WTC11 (cell line): Measurements from ENCODE around the gene MIPOL1. TPM values are rescaled to one million over a fixed set of nuclear protein-coding genes. Genes with fewer than 3 reads are reported as not detected.

Experiments used
- ATAC-seq: fragments of 200-7000 bp; cut with Tn5 transposase; 2 replicates; pipeline ENCODE4 v1.10.0; 2021; ENCODE audit warnings: mild to moderate bottlenecking, moderate library complexity
- CTCF ChIA-PET: fragments of 300-600 bp; sonication (Branson Sonifier 250); formaldehyde crosslinking; loops from one replicate; lab custom pipeline; 2021; ENCODE audit warnings: antibody characterized with exemption; lab: Charles Lee
- POLR2A ChIA-PET: fragments of 350-600 bp; sonication (Branson Sonifier 250); formaldehyde crosslinking; loops from one replicate; lab custom pipeline; 2021; ENCODE audit warnings: antibody characterized with exemption; lab: Charles Lee
- DNase-seq: peaks from one replicate; pipeline ENCODE4 v3.0.0; 2021; ENCODE audit warnings: low spot score
- H3K27ac Mint-ChIP-seq: 2 replicates; pipeline ENCODE4 v1.8.0; 2021; ENCODE audit warnings: mixed read lengths
- H3K27me3 Mint-ChIP-seq: 2 replicates; pipeline ENCODE4 v1.8.0; 2021; ENCODE audit warnings: low read depth, mild to moderate bottlenecking, moderate library complexity, mixed read lengths
- H3K36me3 Mint-ChIP-seq: 2 replicates; pipeline ENCODE4 v1.8.0; 2021; ENCODE audit warnings: mixed read lengths
- H3K4me1 Mint-ChIP-seq: 2 replicates; pipeline ENCODE4 v1.8.0; 2022; ENCODE audit warnings: mixed read lengths
- H3K4me3 Mint-ChIP-seq: 2 replicates; pipeline ENCODE4 v1.8.0; 2021; ENCODE audit warnings: mild to moderate bottlenecking, moderate library complexity, mixed read lengths
- H3K9me3 Mint-ChIP-seq: 2 replicates; pipeline ENCODE4 v1.8.0; 2021; ENCODE audit warnings: mixed read lengths
- CDX4 ChIP-seq: fragments of 250-450 bp; sonication (Bioruptor Pico); IDR thresholded peaks from 2 replicates; pipeline ENCODE4 v1.9.0; 2021; ENCODE audit warnings: moderate library complexity, mild to moderate bottlenecking, inconsistent platforms, borderline replicate concordance
- CREB1 ChIP-seq: sonication (generic); formaldehyde crosslinking; IDR thresholded peaks from 2 replicates; pipeline ENCODE4 v1.8.0; 2023; ENCODE audit warnings: mild to moderate bottlenecking, missing genetic modification reagents
- EMX1 ChIP-seq: fragments of 250-450 bp; sonication (Bioruptor Pico); IDR thresholded peaks from 2 replicates; pipeline ENCODE4 v1.8.0; 2021; ENCODE audit warnings: mild to moderate bottlenecking
- HMGA2 ChIP-seq: fragments of 250-450 bp; sonication (Bioruptor Pico); IDR thresholded peaks from 2 replicates; pipeline ENCODE4 v1.4.0; 2021; ENCODE audit warnings: mild to moderate bottlenecking, moderate library complexity
- HMGXB4 ChIP-seq: sonication (generic); formaldehyde crosslinking; IDR thresholded peaks from 2 replicates; pipeline ENCODE4 v1.8.1; 2023; ENCODE audit warnings: mild to moderate bottlenecking, moderate library complexity, missing genetic modification reagents
- JAZF1 ChIP-seq: fragments of 250-450 bp; sonication (Bioruptor Pico); IDR thresholded peaks from 2 replicates; pipeline ENCODE4 v1.9.0; 2021; ENCODE audit warnings: moderate library complexity, mild to moderate bottlenecking, inconsistent platforms
- JUN ChIP-seq: sonication (generic); formaldehyde crosslinking; IDR thresholded peaks from 2 replicates; pipeline ENCODE4 v1.8.0; 2023; ENCODE audit warnings: mild to moderate bottlenecking, missing genetic modification reagents
- KAT7 ChIP-seq: sonication (generic); formaldehyde crosslinking; IDR thresholded peaks from 2 replicates; pipeline ENCODE4 v1.8.1; 2023; ENCODE audit warnings: missing genetic modification reagents, mild to moderate bottlenecking, borderline replicate concordance
- MLX ChIP-seq: sonication (generic); formaldehyde crosslinking; IDR thresholded peaks from 2 replicates; pipeline ENCODE4 v1.8.1; 2023; ENCODE audit warnings: mild to moderate bottlenecking, missing genetic modification reagents, moderate library complexity
- MYBL2 ChIP-seq: sonication (generic); formaldehyde crosslinking; IDR thresholded peaks from 2 replicates; pipeline ENCODE4 v1.8.1; 2023; ENCODE audit warnings: mild to moderate bottlenecking, moderate library complexity, missing genetic modification reagents
- PRRX2 ChIP-seq: fragments of 250-450 bp; sonication (Bioruptor Pico); IDR thresholded peaks from 2 replicates; pipeline ENCODE4 v1.8.0; 2021; ENCODE audit warnings: mild to moderate bottlenecking
- RELA ChIP-seq: sonication (generic); formaldehyde crosslinking; IDR thresholded peaks from 2 replicates; pipeline ENCODE4 v1.8.1; 2022; ENCODE audit warnings: missing genetic modification reagents, mild to moderate bottlenecking, borderline replicate concordance
- SMAD4 ChIP-seq: sonication (generic); formaldehyde crosslinking; IDR thresholded peaks from 2 replicates; pipeline ENCODE4 v1.8.0; 2022; ENCODE audit warnings: mild to moderate bottlenecking, missing genetic modification reagents
- ZBTB21 ChIP-seq: sonication (generic); formaldehyde crosslinking; IDR thresholded peaks from 2 replicates; pipeline ENCODE4 v1.8.1; 2023; ENCODE audit warnings: mild to moderate bottlenecking, missing genetic modification reagents, borderline replicate concordance
- ZNF263 ChIP-seq: sonication (generic); formaldehyde crosslinking; IDR thresholded peaks from 2 replicates; pipeline ENCODE4 v1.8.1; 2022; ENCODE audit warnings: low read depth, mild to moderate bottlenecking, moderate library complexity, missing genetic modification reagents
- total RNA-seq: library from RNA; stranded (reverse); gene quantifications from 3 replicates; pipeline ENCODE4 v1.2.3, GENCODE V29; 2021
- TF ChIP-seq, protein P1 (sequence below): fragments of 200-600 bp; IDR thresholded peaks from 2 replicates; pipeline ENCODE4 v1.8.0; 2022; ENCODE audit warnings: antibody characterized with exemption
- TF ChIP-seq, protein P2 (sequence below): sonication (generic); formaldehyde crosslinking; IDR thresholded peaks from 2 replicates; pipeline ENCODE4 v1.8.0; 2022; ENCODE audit warnings: mild to moderate bottlenecking, missing genetic modification reagents

The MIPOL1 gene
- total RNA-seq, 1 experiment from 2014 or later = 13.1 TPM

DNA sequence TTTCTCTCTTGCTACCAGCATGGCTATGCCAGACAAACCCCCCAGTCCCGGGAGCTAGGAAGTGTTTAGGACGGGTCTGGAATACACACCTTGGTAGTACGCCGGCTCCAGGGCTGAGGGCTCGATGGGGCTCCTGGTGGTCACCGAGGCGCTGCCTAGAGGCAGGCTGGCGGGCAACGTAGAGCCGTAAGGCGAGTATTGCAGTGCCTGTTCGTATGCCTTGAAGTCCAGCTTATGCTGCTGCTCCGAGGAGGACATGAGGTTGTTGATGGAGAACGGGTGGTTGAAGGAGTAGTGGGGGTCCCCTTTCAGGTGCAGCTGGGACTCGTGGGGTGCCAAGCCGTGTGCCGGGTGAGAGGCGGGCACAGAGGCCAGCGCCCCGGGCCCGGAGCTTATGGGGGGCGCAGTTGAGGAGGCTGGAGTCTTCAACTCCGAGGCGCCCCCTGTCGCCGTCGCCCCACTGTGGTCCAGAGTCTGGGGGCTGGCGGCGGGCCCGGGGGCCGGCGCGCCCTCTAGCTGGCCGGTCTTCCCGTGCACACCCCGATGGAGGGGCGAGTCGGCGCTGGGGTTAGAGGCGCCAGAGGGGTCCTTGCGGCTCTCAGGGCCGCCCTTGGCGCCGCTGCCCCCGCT, 393.7 kb downstream of the MIPOL1 start:
- POLR2A ChIA-PET = no interaction called here
- Mint-ChIP-seq H3K9me3 (no peaks in the 10 kb centered on the region), H3K4me1 (peaks cover 58% of the 10 kb centered on the region), H3K36me3 (no peaks in the 10 kb centered on the region), H3K27ac (no peak overlapping the region), H3K4me3 (peak overlapping the region; percentile 64), H3K27me3 (peaks cover 95% of the 10 kb centered on the region)
- CTCF ChIA-PET = interaction anchor here (0.6 to 1.9 kb wide), 32 partner anchors 9 to 1069 kb away, joined by 3 to 14 read pairs (median 4); no protein-coding TSS in a partner anchor
- no peak for TF ChIP-seq KAT7 (CRISPR knock-in tag)
- no peak for TF ChIP-seq EMX1 (CRISPR knock-in tag)
- TF ChIP-seq HMGXB4 = no peak
- TF ChIP-seq SMAD4 (CRISPR knock-in tag) = no peak
- TF ChIP-seq ZBTB21 (CRISPR knock-in tag) = no peak
- TF ChIP-seq CDX4 (CRISPR knock-in tag) = no peak
- TF ChIP-seq, protein P1, sequence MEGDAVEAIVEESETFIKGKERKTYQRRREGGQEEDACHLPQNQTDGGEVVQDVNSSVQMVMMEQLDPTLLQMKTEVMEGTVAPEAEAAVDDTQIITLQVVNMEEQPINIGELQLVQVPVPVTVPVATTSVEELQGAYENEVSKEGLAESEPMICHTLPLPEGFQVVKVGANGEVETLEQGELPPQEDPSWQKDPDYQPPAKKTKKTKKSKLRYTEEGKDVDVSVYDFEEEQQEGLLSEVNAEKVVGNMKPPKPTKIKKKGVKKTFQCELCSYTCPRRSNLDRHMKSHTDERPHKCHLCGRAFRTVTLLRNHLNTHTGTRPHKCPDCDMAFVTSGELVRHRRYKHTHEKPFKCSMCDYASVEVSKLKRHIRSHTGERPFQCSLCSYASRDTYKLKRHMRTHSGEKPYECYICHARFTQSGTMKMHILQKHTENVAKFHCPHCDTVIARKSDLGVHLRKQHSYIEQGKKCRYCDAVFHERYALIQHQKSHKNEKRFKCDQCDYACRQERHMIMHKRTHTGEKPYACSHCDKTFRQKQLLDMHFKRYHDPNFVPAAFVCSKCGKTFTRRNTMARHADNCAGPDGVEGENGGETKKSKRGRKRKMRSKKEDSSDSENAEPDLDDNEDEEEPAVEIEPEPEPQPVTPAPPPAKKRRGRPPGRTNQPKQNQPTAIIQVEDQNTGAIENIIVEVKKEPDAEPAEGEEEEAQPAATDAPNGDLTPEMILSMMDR = no peak; the same call in 1 of the 2 replicates
- TF ChIP-seq JUN (CRISPR knock-in tag) = no peak
- no peak for TF ChIP-seq HMGA2 (CRISPR knock-in tag)
- TF ChIP-seq CREB1 = no peak
- TF ChIP-seq RELA (CRISPR knock-in tag) = no peak
- TF ChIP-seq ZNF263 (CRISPR knock-in tag) = no peak
- no peak for TF ChIP-seq JAZF1 (CRISPR knock-in tag)
- TF ChIP-seq, protein P2, sequence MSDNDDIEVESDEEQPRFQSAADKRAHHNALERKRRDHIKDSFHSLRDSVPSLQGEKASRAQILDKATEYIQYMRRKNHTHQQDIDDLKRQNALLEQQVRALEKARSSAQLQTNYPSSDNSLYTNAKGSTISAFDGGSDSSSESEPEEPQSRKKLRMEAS (CRISPR knock-in tag) = no peak
- TF ChIP-seq MYBL2 = no peak
- ATAC-seq (peak; percentile 62), DNase-seq (peak; percentile 82)

GRCh38 chr14:37591941-37592481, 394.3 kb downstream of the MIPOL1 start:
- Mint-ChIP-seq H3K27me3 (peaks cover 95% of the 10 kb centered on the region), H3K4me1 (peaks cover 57% of the 10 kb centered on the region), H3K27ac (no peak overlapping the region)
- TF ChIP-seq PRRX2 (no peak), MLX (0 out of 2 replicates have a peak, but pooled peaks have one; percentile 65)
- TF ChIP-seq, all 79 proteins: peak for 1
- Mint-ChIP-seq H3K4me3 (peak overlapping the region; percentile 65), H3K9me3 (no peaks in the 10 kb centered on the region), H3K36me3 (no peaks in the 10 kb centered on the region)
- no peak for ATAC-seq
- ChIA-PET POLR2A (no interaction called here), CTCF (interaction anchor here (0.6 to 1.9 kb wide), 26 partner anchors 8 to 1070 kb away, joined by 3 to 14 read pairs (median 4); no protein-coding TSS in a partner anchor)
- DNase-seq = peak; percentile 43
